Uterus (tissue), 2 donors: ENCODE measurements around the gene SKA1.

Experiments used
- POLR2A ChIP-seq, 2 donors: fragments of 450-650 bp; IDR thresholded peaks; one replicate each; pipeline ENCODE4 v1.6.1; 2016; ENCODE audit warnings: antibody characterized with exemption in 2 of 2, mild to moderate bottlenecking in 1 of 2, moderate library complexity in 1 of 2
- TF ChIP-seq, protein P1 (sequence below), 4 experiments: fragments of 200-600 bp in 2 of 4; fragments of 450-650 bp in 2 of 4; sonication (generic) in 2 of 4; IDR thresholded peaks; one replicate each; pipeline ENCODE4 v1.5.1; 2016 to 2019; ENCODE audit warnings: antibody characterized with exemption in 4 of 4, mild to moderate bottlenecking in 2 of 4, moderate library complexity in 1 of 4

- TF ChIP-seq, protein P1, sequence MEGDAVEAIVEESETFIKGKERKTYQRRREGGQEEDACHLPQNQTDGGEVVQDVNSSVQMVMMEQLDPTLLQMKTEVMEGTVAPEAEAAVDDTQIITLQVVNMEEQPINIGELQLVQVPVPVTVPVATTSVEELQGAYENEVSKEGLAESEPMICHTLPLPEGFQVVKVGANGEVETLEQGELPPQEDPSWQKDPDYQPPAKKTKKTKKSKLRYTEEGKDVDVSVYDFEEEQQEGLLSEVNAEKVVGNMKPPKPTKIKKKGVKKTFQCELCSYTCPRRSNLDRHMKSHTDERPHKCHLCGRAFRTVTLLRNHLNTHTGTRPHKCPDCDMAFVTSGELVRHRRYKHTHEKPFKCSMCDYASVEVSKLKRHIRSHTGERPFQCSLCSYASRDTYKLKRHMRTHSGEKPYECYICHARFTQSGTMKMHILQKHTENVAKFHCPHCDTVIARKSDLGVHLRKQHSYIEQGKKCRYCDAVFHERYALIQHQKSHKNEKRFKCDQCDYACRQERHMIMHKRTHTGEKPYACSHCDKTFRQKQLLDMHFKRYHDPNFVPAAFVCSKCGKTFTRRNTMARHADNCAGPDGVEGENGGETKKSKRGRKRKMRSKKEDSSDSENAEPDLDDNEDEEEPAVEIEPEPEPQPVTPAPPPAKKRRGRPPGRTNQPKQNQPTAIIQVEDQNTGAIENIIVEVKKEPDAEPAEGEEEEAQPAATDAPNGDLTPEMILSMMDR (IDR thresholded peaks at IDR 0.05) = no peak
- TF ChIP-seq POLR2A (IDR thresholded peaks at IDR 0.05) = no peak
These were observed 66.2 kb downstream of the SKA1 start for GRCh38 chr18:50441016-50441415.
